ENCODE results near the gene ANKFY1. TPM values are rescaled to one million over a fixed set of nuclear protein-coding genes. Genes with fewer than 3 reads are reported as not detected.

ANKFY1 gene
- polyA plus RNA-seq, 3 donors: 13.5 to 46.1 (median 21.7) TPM

GRCh38 chr17:4116516-4116915, 147.3 kb downstream of the ANKFY1 start:
- Mint-ChIP-seq H3K4me1 (no peaks in the 10 kb centered on the region), H3K27ac (no peak overlapping the region), H3K27me3 (ENCODE audit: low read depth in 3 of 3) (peaks cover 0 to 2% (median 0%) of the 10 kb centered on the region in 3 donors), H3K4me3 (no peak overlapping the region), H3K9me3 (no peaks in the 10 kb centered on the region), H3K36me3 (peaks cover 69 to 91% of the 10 kb centered on the region in 2 donors)
- Histone ChIP-seq H3K79me2 (ENCODE audit: insufficient read depth, low read length) (peaks cover 5% of the 10 kb centered on the region), H2AFZ (ENCODE audit: insufficient read depth, low read depth, low read length, poor library complexity, severe bottlenecking) (no peak overlapping the region), H4K20me1 (ENCODE audit: insufficient read depth, low read length) (peaks cover 73% of the 10 kb centered on the region), H3K27me3 (ENCODE audit: control insufficient read depth in 2 of 2, insufficient read depth in 2 of 2, low read length in 2 of 2) (no peaks in the 10 kb centered on the region), H3K9ac (ENCODE audit: insufficient read depth, low read length, poor library complexity, severe bottlenecking) (no peak overlapping the region), H3K4me2 (replicated peaks; ENCODE audit: extremely low read depth, low read length, poor library complexity, severe bottlenecking) (no peak overlapping the region), H3K27ac (ENCODE audit: low read depth in 1 of 2, low read length in 2 of 2) (no peak overlapping the region), H3K36me3 (replicated peaks in 1 of 2; ENCODE audit: control insufficient read depth in 1 of 2, insufficient read depth in 2 of 2, low read length in 2 of 2) (peaks cover 89 to 97% of the 10 kb centered on the region in 2 donors), H3K4me1 (ENCODE audit: control insufficient read depth in 1 of 2, insufficient read depth in 2 of 2, low read length in 2 of 2) (no peaks in the 10 kb centered on the region), H3K9me3 (replicated peaks in 1 of 2; ENCODE audit: control insufficient read depth in 1 of 2, insufficient read depth in 1 of 2, low read length in 2 of 2) (no peaks in the 10 kb centered on the region), H3K4me3 (replicated peaks in 1 of 3; ENCODE audit: low read depth in 2 of 3, low read length in 3 of 3) (no peak overlapping the region)
- intact Hi-C loops (cut with micrococcal nuclease): no loop called here
- WGBS (ENCODE audit: insufficient coverage): no CpG with 5 or more reads among the region's 4 CpGs
- DNase-seq: no peak
- no peak for TF ChIP-seq CTCF (IDR thresholded peaks at IDR 0.05)

Small RNA genes within 50 kb of the gene (small RNA-seq; reads per million reads assigned to genes)
- gene RF00019 (ENCODE audit: insufficient read length, low read depth): not detected

Other genes starting within 250 kb of the ANKFY1 start
- gene ZZEF1, start 120.9 kb downstream of the ANKFY1 start, polyA plus RNA-seq: 10 to 100 TPM in 1 of 3 donors, 1 to 10 TPM in 2; 2.5 to 35.7 (median 3.7) TPM
- gene CYB5D2, start 120.8 kb downstream of the ANKFY1 start, polyA plus RNA-seq: 10 to 100 TPM; 10.4 to 14.3 (median 11.3) TPM
- 10 to 100 TPM; 18.3 to 41.4 (median 29.3) TPM for gene UBE2G1, start 102.7 kb upstream of the ANKFY1 start, polyA plus RNA-seq
- 1 to 10 TPM; 2.3 to 5.7 (median 4.5) TPM for gene SPNS3, start 170.0 kb upstream of the ANKFY1 start, polyA plus RNA-seq
- under 1 TPM in 2 of 3 donors, not detected in 1; 0.23 to 0.33 TPM for gene SPNS2, start 234.9 kb upstream of the ANKFY1 start, polyA plus RNA-seq